IMR-90 (cell line): Measurements from ENCODE around the gene TMEM170A. TPM values are rescaled to one million over a fixed set of nuclear protein-coding genes. Genes with fewer than 3 reads are reported as not detected.

Source experiments
- ATAC-seq: fragments of 200-7000 bp; cut with Tn5 transposase; 2 replicates; pipeline ENCODE4 v1.9.1; 2020; ENCODE audit warnings: low read depth, mild to moderate bottlenecking, moderate library complexity
- BruUV-seq: library from RNA; stranded (reverse); fragments of 400-500 nt; replicated peaks from 2 replicates; lab custom pipeline; 2021; lab: Mats Ljungman, UMichigan
- CTCF ChIA-PET: fragments of 300-600 bp; formaldehyde crosslinking; extraction: SDS; loops from one replicate; lab custom pipeline; 2021; ENCODE audit warnings: antibody characterized with exemption; lab: Yijun Ruan, JAX
- POLR2A ChIA-PET: fragments of 300-600 bp; sonication (Branson Sonifier 250); formaldehyde crosslinking; loops from one replicate; lab custom pipeline; 2022; ENCODE audit warnings: antibody characterized with exemption; ENCODE audit not compliant: unreplicated experiment; lab: Charles Lee
- DNase-seq: peaks from one replicate; pipeline ENCODE4 v3.0.0; 2013
- H2AFZ ChIP-seq: replicated peaks from 2 replicates; pipeline ENCODE3; 2013; ENCODE audit warnings: low read length, mild to moderate bottlenecking; ENCODE audit not compliant: poor library complexity
- H2AK5ac ChIP-seq: 2 replicates; pipeline ENCODE4 v1.6.1; 2013; ENCODE audit warnings: low read depth, low read length, inconsistent platforms
- H2AK9ac ChIP-seq: replicated peaks from 2 replicates; pipeline ENCODE3; 2013; ENCODE audit warnings: mild to moderate bottlenecking, low read depth, low read length, moderate library complexity; ENCODE audit not compliant: poor library complexity
- H2BK120ac ChIP-seq: 2 replicates; pipeline ENCODE4 v1.6.1; 2013; ENCODE audit warnings: low read depth, low read length, inconsistent platforms
- H2BK15ac ChIP-seq: 3 replicates; pipeline ENCODE4 v1.6.1; 2013; ENCODE audit warnings: low read depth, low read length, inconsistent platforms
- H2BK20ac ChIP-seq: 2 replicates; pipeline ENCODE4 v1.6.1; 2013; ENCODE audit warnings: low read depth, mild to moderate bottlenecking, inconsistent platforms, low read length, moderate library complexity
- H2BK5ac ChIP-seq: 2 replicates; pipeline ENCODE4 v1.6.1; 2013; ENCODE audit warnings: mild to moderate bottlenecking, low read depth, low read length, inconsistent platforms; ENCODE audit not compliant: poor library complexity, severe bottlenecking
- H3K14ac ChIP-seq: replicated peaks from 2 replicates; pipeline ENCODE4 v1.6.1; 2013; ENCODE audit warnings: low read depth, low read length, inconsistent platforms
- H3K18ac ChIP-seq: 2 replicates; pipeline ENCODE4 v1.6.1; 2013; ENCODE audit warnings: low read depth, low read length, control low read depth
- H3K23ac ChIP-seq: 2 replicates; pipeline ENCODE4 v1.6.1; 2013; ENCODE audit warnings: low read depth, low read length, inconsistent platforms
- H3K27ac ChIP-seq: 2 replicates; pipeline ENCODE4 v1.5.1; 2013; ENCODE audit warnings: mild to moderate bottlenecking, control low read depth, low read length; ENCODE audit not compliant: insufficient read depth
- H3K27me3 ChIP-seq: 2 replicates; pipeline ENCODE4 v1.6.1; 2013; ENCODE audit warnings: low read length; ENCODE audit not compliant: control insufficient read depth, insufficient read depth
- H3K36me3 ChIP-seq: 2 replicates; pipeline ENCODE4 v1.6.1; 2013; ENCODE audit warnings: low read length, mixed read lengths; ENCODE audit not compliant: control insufficient read depth, insufficient read depth
- H3K4ac ChIP-seq: 2 replicates; pipeline ENCODE4 v1.6.1; 2013; ENCODE audit warnings: low read depth, low read length, inconsistent platforms
- H3K4me1 ChIP-seq: 2 replicates; pipeline ENCODE4 v1.6.1; 2013; ENCODE audit warnings: low read length, mixed read lengths; ENCODE audit not compliant: control insufficient read depth, insufficient read depth
- H3K4me2 ChIP-seq: 2 replicates; pipeline ENCODE4 v1.6.1; 2013; ENCODE audit warnings: low read depth, mild to moderate bottlenecking, control low read depth, low read length, moderate library complexity
- H3K4me3 ChIP-seq: 2 replicates; pipeline ENCODE4 v1.5.1; 2013; ENCODE audit warnings: low read depth, mild to moderate bottlenecking, control low read depth, low read length, moderate library complexity; ENCODE audit not compliant: insufficient read depth
- H3K56ac ChIP-seq: 2 replicates; pipeline ENCODE4 v1.6.1; 2013; ENCODE audit warnings: low read length, inconsistent platforms; ENCODE audit not compliant: insufficient read depth; ENCODE audit errors: extremely low read depth
- H3K79me1 ChIP-seq, 2 experiments: 2 replicates each; pipeline ENCODE4 v1.6.1; 2013; ENCODE audit warnings: low read length in 2 of 2, inconsistent platforms in 1 of 2, low read depth in 1 of 2
- H3K9ac ChIP-seq: 2 replicates; pipeline ENCODE4 v1.6.1; 2013; ENCODE audit warnings: low read depth, low read length, control low read depth
- H3K9me1 ChIP-seq: 2 replicates; pipeline ENCODE4 v1.6.1; 2013; ENCODE audit warnings: low read length, inconsistent platforms; ENCODE audit not compliant: insufficient read depth
- H3K9me3 ChIP-seq: 2 replicates; pipeline ENCODE4 v1.6.1; 2013; ENCODE audit warnings: low read length; ENCODE audit not compliant: control insufficient read depth, insufficient read depth
- H4K20me1 ChIP-seq: 2 replicates; pipeline ENCODE4 v1.6.1; 2013; ENCODE audit warnings: low read length, inconsistent platforms; ENCODE audit not compliant: insufficient read depth
- H4K5ac ChIP-seq: 2 replicates; pipeline ENCODE4 v1.6.1; 2013; ENCODE audit warnings: mild to moderate bottlenecking, low read depth, low read length, control low read depth
- H4K8ac ChIP-seq, 2 experiments: 2 replicates each; pipeline ENCODE4 v1.6.1; 2013; ENCODE audit warnings: low read depth in 2 of 2, low read length in 2 of 2, control low read depth in 1 of 2, inconsistent platforms in 1 of 2
- H4K91ac ChIP-seq: 2 replicates; pipeline ENCODE4 v1.6.1; 2013; ENCODE audit warnings: low read depth, low read length, inconsistent platforms; ENCODE audit not compliant: insufficient read depth
- BHLHE40 ChIP-seq: fragments of 150-350 bp; IDR thresholded peaks from 2 replicates; pipeline ENCODE4 v1.6.1; 2016; ENCODE audit warnings: mild to moderate bottlenecking, low read depth, low read length
- CEBPB ChIP-seq: IDR thresholded peaks from 2 replicates; pipeline ENCODE4 v1.6.1; 2012; ENCODE audit warnings: low read depth, low read length, improper control_type of control experiment
- CHD1 ChIP-seq: IDR thresholded peaks from 2 replicates; pipeline ENCODE4 v1.6.1; 2012; ENCODE audit warnings: low read depth, low read length, improper control_type of control experiment
- CTCF ChIP-seq: conservative IDR thresholded peaks from 2 replicates; pipeline ENCODE4 v1.5.1; 2012; ENCODE audit warnings: mild to moderate bottlenecking, low read depth, low read length, improper control_type of control experiment
- ELK1 ChIP-seq: fragments of 150-350 bp; IDR thresholded peaks from 2 replicates; pipeline ENCODE4 v1.6.1; 2016; ENCODE audit warnings: low read depth, mild to moderate bottlenecking, low read length, moderate library complexity, borderline replicate concordance
- FOS ChIP-seq: fragments of 150-350 bp; IDR thresholded peaks from 2 replicates; pipeline ENCODE4 v1.6.1; 2016; ENCODE audit warnings: low read depth, low read length
- MAFK ChIP-seq: IDR thresholded peaks from 2 replicates; pipeline ENCODE4 v1.6.1; 2012; ENCODE audit warnings: low read depth, low read length, improper control_type of control experiment
- MAZ ChIP-seq: IDR thresholded peaks from 2 replicates; pipeline ENCODE4 v1.6.1; 2012; ENCODE audit warnings: low read depth, mild to moderate bottlenecking, low read length, improper control_type of control experiment, moderate library complexity, borderline replicate concordance
- MXI1 ChIP-seq: IDR thresholded peaks from 2 replicates; pipeline ENCODE4 v1.6.1; 2012; ENCODE audit warnings: low read depth, mild to moderate bottlenecking, low read length, moderate library complexity, borderline replicate concordance
- NFE2L2 ChIP-seq: fragments of 150-350 bp; IDR thresholded peaks from 2 replicates; pipeline ENCODE4 v1.6.1; 2016; ENCODE audit warnings: low read depth, mild to moderate bottlenecking, low read length
- POLR2A ChIP-seq: IDR thresholded peaks from 2 replicates; pipeline ENCODE4 v1.6.1; 2012; ENCODE audit warnings: mild to moderate bottlenecking, low read depth, low read length
- RAD21 ChIP-seq: IDR thresholded peaks from 2 replicates; pipeline ENCODE4 v1.6.1; 2012; ENCODE audit warnings: low read length, improper control_type of control experiment
- RCOR1 ChIP-seq: IDR thresholded peaks from 2 replicates; pipeline ENCODE4 v1.6.1; 2012; ENCODE audit warnings: mild to moderate bottlenecking, low read length, improper control_type of control experiment; ENCODE audit not compliant: insufficient replicate concordance
- RFX5 ChIP-seq: IDR thresholded peaks from 2 replicates; pipeline ENCODE4 v1.8.0; 2012; ENCODE audit warnings: low read depth, mild to moderate bottlenecking, low read length, moderate library complexity
- SMC3 ChIP-seq: fragments of 150-350 bp; IDR thresholded peaks from 2 replicates; pipeline ENCODE4 v1.6.1; 2016; ENCODE audit warnings: low read depth, mild to moderate bottlenecking, antibody characterized with exemption, low read length, moderate library complexity
- USF2 ChIP-seq: fragments of 150-350 bp; IDR thresholded peaks from 2 replicates; pipeline ENCODE4 v1.6.1; 2017; ENCODE audit warnings: mild to moderate bottlenecking, antibody characterized with exemption, low read length, low read depth
- WGBS, 2 experiments: methylation state at CpG; one replicate each; pipeline versions ENCODE4 v1.1.5 to v1.1.7; 2013; ENCODE audit warnings: missing lambda C conversion rate in 2 of 2; ENCODE audit not compliant: insufficient read length in 1 of 2; ENCODE audit errors: extremely low coverage in 2 of 2; 5-methylcytosine and 5-hydroxymethylcytosine counted together
- dilution Hi-C: fragments of 300-500 bp; cut with HindIII; formaldehyde crosslinking; loops from one replicate; pipeline ENCODE4 v1.14.3; 2018; ENCODE audit warnings: low sequenced_read_pairs; ENCODE audit not compliant: unreplicated experiment
- in situ Hi-C: fragments of 300-500 bp; cut with MboI; formaldehyde crosslinking; loops from 3 replicates; pipeline ENCODE4 v1.14.3; 2019; ENCODE audit warnings: low sequenced_read_pairs, inconsistent platforms, mixed read lengths
- intact Hi-C: fragments of 100-400 bp; cut with micrococcal nuclease; formaldehyde crosslinking; loops from 2 replicates; pipeline ENCODE4 v1.10.0; 2022
- polyA plus RNA-seq, 3 experiments: library from polyadenylated mRNA; depleted of rRNA; stranded (reverse); fragments of >200 nt; gene quantifications; 2 replicates each; pipeline ENCODE4 v1.2.3, GENCODE V29; 2012; ENCODE audit warnings: low replicate concordance in 1 of 3
- total RNA-seq: library from RNA; depleted of rRNA; stranded (reverse); fragments of >200 nt; gene quantifications from 2 replicates; pipeline ENCODE4 v1.2.3, GENCODE V29; 2012

The TMEM170A gene
- total and polyA plus RNA-seq, 2 of the 4 experiments (the other 2 are of a cell fraction): 7.3 to 10.9 TPM

- no peaks in the 10 kb centered on the region for H3K79me1 ChIP-seq
- H4K8ac ChIP-seq: no peak overlapping the region
- H2AK9ac ChIP-seq: no peak overlapping the region
- dilution Hi-C loops (no loop called here), in situ Hi-C loops (no loop called here), intact Hi-C loops (no loop called here)
- H3K9ac ChIP-seq: no peak overlapping the region
- DNase-seq: peak; percentile 43
- ATAC-seq: no peak
- no peak overlapping the region for H3K23ac ChIP-seq
- H3K18ac ChIP-seq: no peak overlapping the region
- H3K9me1 ChIP-seq: no peaks in the 10 kb centered on the region
- H4K5ac ChIP-seq: no peak overlapping the region
- H3K56ac ChIP-seq: no peak overlapping the region
- H3K4ac ChIP-seq: no peak overlapping the region
- no peaks in the 10 kb centered on the region for H3K9me3 ChIP-seq
- no peak overlapping the region for H4K91ac ChIP-seq
- no peak overlapping the region for H2BK5ac ChIP-seq
- ChIA-PET CTCF (interaction anchor here (1.2 kb wide), 1 partner anchor 108 kb away, joined by 3 read pairs; no protein-coding TSS in a partner anchor), POLR2A (no interaction called here)
- no peaks in the 10 kb centered on the region for H3K4me1 ChIP-seq
- no peak for TF ChIP-seq USF2
- no peak for TF ChIP-seq NFE2L2
- TF ChIP-seq RAD21: no peak
- no peak for TF ChIP-seq CTCF
- no peak for TF ChIP-seq BHLHE40
- TF ChIP-seq RFX5: no peak
- TF ChIP-seq ELK1: no peak
- TF ChIP-seq POLR2A: no peak
- TF ChIP-seq RCOR1: no peak
- no peak for TF ChIP-seq MXI1
- TF ChIP-seq CHD1: no peak
- TF ChIP-seq SMC3: no peak
- no peak for TF ChIP-seq FOS
- TF ChIP-seq CEBPB: no peak
- TF ChIP-seq MAZ: no peak
- TF ChIP-seq MAFK: no peak
- peaks cover 15% of the 10 kb centered on the region for H3K27me3 ChIP-seq
- no peak overlapping the region for H3K4me2 ChIP-seq
- no peak overlapping the region for H2AK5ac ChIP-seq
- H3K27ac ChIP-seq: no peak overlapping the region
- no peak overlapping the region for H2BK20ac ChIP-seq
- H3K36me3 ChIP-seq: no peaks in the 10 kb centered on the region
- BruUV-seq: no TSS peak
- H3K4me3 ChIP-seq: no peak overlapping the region
- no peak overlapping the region for H2AFZ ChIP-seq
- no peak overlapping the region for H2BK120ac ChIP-seq
- WGBS, 2 experiments: 92% methylated on average over 2 of the region's 2 CpGs; no CpG with 5 or more reads in 1 of the 2 experiments
- no peak overlapping the region for H3K14ac ChIP-seq
- H2BK15ac ChIP-seq: no peak overlapping the region
- no peaks in the 10 kb centered on the region for H4K20me1 ChIP-seq
Observed at GRCh38 chr16:75483222-75483621, 18.7 kb upstream of the TMEM170A start.
